Endodermal cell (in vitro differentiated cells): ENCODE measurements around the gene AMBN. TPM values are rescaled to one million over a fixed set of nuclear protein-coding genes. Genes with fewer than 3 reads are reported as not detected.

ENCODE experiments used
- DNase-seq: peaks from one replicate; pipeline ENCODE4 v3.0.0-alpha.2; 2017
- H3K27ac ChIP-seq: 2 replicates; pipeline ENCODE4 v1.5.1; 2013; ENCODE audit warnings: mild to moderate bottlenecking, low read depth, low read length, moderate library complexity
- H3K27me3 ChIP-seq: 2 replicates; pipeline ENCODE4 v1.6.1; 2013; ENCODE audit warnings: mild to moderate bottlenecking, low read length, moderate library complexity; ENCODE audit not compliant: insufficient read depth, control insufficient read depth, poor library complexity, severe bottlenecking
- H3K36me3 ChIP-seq: 2 replicates; pipeline ENCODE4 v1.7.0; 2013; ENCODE audit warnings: mild to moderate bottlenecking, low read length, moderate library complexity; ENCODE audit not compliant: control insufficient read depth, insufficient read depth
- H3K4me1 ChIP-seq: one replicate; pipeline ENCODE4 v1.7.0; 2013; ENCODE audit warnings: low read length; ENCODE audit not compliant: control insufficient read depth, insufficient read depth
- H3K4me3 ChIP-seq: 2 replicates; pipeline ENCODE4 v1.5.1; 2013; ENCODE audit warnings: mild to moderate bottlenecking, low read length, moderate library complexity
- H3K9ac ChIP-seq: 2 replicates; pipeline ENCODE4 v1.6.1; 2013; ENCODE audit warnings: mild to moderate bottlenecking, low read length, moderate library complexity; ENCODE audit not compliant: poor library complexity, severe bottlenecking; ENCODE audit errors: extremely low read depth
- H3K9me3 ChIP-seq: 2 replicates; pipeline ENCODE4 v1.6.1; 2013; ENCODE audit warnings: mild to moderate bottlenecking, low read length, moderate library complexity; ENCODE audit not compliant: control insufficient read depth
- H3K27ac Mint-ChIP-seq: 2 replicates; pipeline ENCODE4 v1.8.0; 2020; ENCODE audit warnings: mixed read lengths
- H3K27me3 Mint-ChIP-seq: 2 replicates; pipeline ENCODE4 v1.8.0; 2021; ENCODE audit warnings: mild to moderate bottlenecking, mixed read lengths; ENCODE audit not compliant: insufficient read depth
- H3K36me3 Mint-ChIP-seq: 2 replicates; pipeline ENCODE4 v1.8.0; 2020; ENCODE audit warnings: low read depth, mixed read lengths
- H3K4me1 Mint-ChIP-seq: 2 replicates; pipeline ENCODE4 v1.8.0; 2020; ENCODE audit warnings: mixed read lengths
- H3K4me3 Mint-ChIP-seq: 2 replicates; pipeline ENCODE4 v1.8.0; 2020; ENCODE audit warnings: mild to moderate bottlenecking, moderate library complexity, mixed read lengths
- H3K9me3 Mint-ChIP-seq: 2 replicates; pipeline ENCODE4 v1.8.0; 2020; ENCODE audit warnings: mild to moderate bottlenecking, mixed read lengths
- CTCF ChIP-seq: fragments of 200-600 bp; sonication (generic); conservative IDR thresholded peaks from 2 replicates; pipeline ENCODE4 v1.5.0; 2021; ENCODE audit warnings: antibody characterized with exemption, mild to moderate bottlenecking
- WGBS, 2 experiments: methylation state at CpG; one replicate each; pipeline versions ENCODE4 v1.1.5 to v1.1.7; 2013; ENCODE audit warnings: missing lambda C conversion rate in 2 of 2, mixed read lengths in 1 of 2; ENCODE audit not compliant: insufficient coverage in 1 of 2, insufficient read length in 1 of 2; 5-methylcytosine and 5-hydroxymethylcytosine counted together
- total RNA-seq, 2 donors: library from RNA; stranded (reverse); fragmentation: NEBNext Ultra II Directional in 1 of 2; extraction: Animal tissue kit (Norgen Biotek cat#: 25700) in 1 of 2; gene quantifications; 2 replicates in 1 of 2; 3 replicates in 1 of 2; pipeline ENCODE4 v1.2.1, GENCODE V29; 2021

AMBN gene
- total RNA-seq, 2 donors from 2014 or later, result not detected

- no peak for DNase-seq
- no peak overlapping the region for H3K27ac Mint-ChIP-seq
- no peaks in the 10 kb centered on the region for H3K36me3 Mint-ChIP-seq
- 90 to 95% methylated on average over 4 of the region's 4 CpGs for WGBS, 2 experiments
- Histone ChIP-seq H3K27me3 (peaks cover 5% of the 10 kb centered on the region), H3K9ac (no peak overlapping the region), H3K9me3 (no peaks in the 10 kb centered on the region), H3K36me3 (no peaks in the 10 kb centered on the region), H3K4me1 (no peaks in the 10 kb centered on the region), H3K4me3 (no peak overlapping the region), H3K27ac (no peak overlapping the region)
- peaks cover 18% of the 10 kb centered on the region for H3K4me1 Mint-ChIP-seq
- no peak for TF ChIP-seq CTCF
- H3K9me3 Mint-ChIP-seq, result no peaks in the 10 kb centered on the region
- H3K4me3 Mint-ChIP-seq, result no peak overlapping the region
- H3K27me3 Mint-ChIP-seq, result peaks cover 31% of the 10 kb centered on the region
Observed at GRCh38 chr4:70619288-70619687, 27.2 kb downstream of the AMBN start.

GRCh38 chr4:70619778-70620177, 27.7 kb downstream of the AMBN start:
- Mint-ChIP-seq H3K4me1 (peaks cover 17% of the 10 kb centered on the region), H3K9me3 (no peaks in the 10 kb centered on the region), H3K4me3 (no peak overlapping the region), H3K27me3 (peaks cover 31% of the 10 kb centered on the region), H3K27ac (no peak overlapping the region), H3K36me3 (no peaks in the 10 kb centered on the region)
- TF ChIP-seq CTCF, result no peak
- H3K4me3 ChIP-seq, result no peak overlapping the region
- no peaks in the 10 kb centered on the region for H3K4me1 ChIP-seq
- no peak for DNase-seq
- H3K36me3 ChIP-seq, result no peaks in the 10 kb centered on the region
- peaks cover 5% of the 10 kb centered on the region for H3K27me3 ChIP-seq
- H3K27ac ChIP-seq, result no peak overlapping the region
- H3K9me3 ChIP-seq, result no peaks in the 10 kb centered on the region
- WGBS, 2 experiments, result 92 to 98% methylated on average over 2 of the region's 2 CpGs
- no peak overlapping the region for H3K9ac ChIP-seq

- Mint-ChIP-seq H3K4me1 (no peaks in the 10 kb centered on the region), H3K36me3 (no peaks in the 10 kb centered on the region), H3K27ac (no peak overlapping the region), H3K27me3 (peaks cover 7% of the 10 kb centered on the region), H3K4me3 (no peak overlapping the region), H3K9me3 (no peaks in the 10 kb centered on the region)
- H3K36me3 ChIP-seq, result no peaks in the 10 kb centered on the region
- no peaks in the 10 kb centered on the region for H3K9me3 ChIP-seq
- H3K9ac ChIP-seq, result no peak overlapping the region
- H3K4me3 ChIP-seq, result no peak overlapping the region
- WGBS, 2 experiments, result 100% methylated on average over 1 to 2 of the region's 3 CpGs
- H3K27me3 ChIP-seq, result no peaks in the 10 kb centered on the region
- H3K4me1 ChIP-seq, result no peaks in the 10 kb centered on the region
- DNase-seq, result no peak
- no peak for TF ChIP-seq CTCF
- no peak overlapping the region for H3K27ac ChIP-seq
Observed at GRCh38 chr4:70623323-70623722, 31.3 kb downstream of the AMBN start.
